DMS 273 treated with DMSO at 0.1 percent for 48 hours (cell line): ENCODE data around the gene HPSE2.

Source experiments
- DNase-seq: peaks from one replicate; lab custom pipeline; 2025; lab: John Stamatoyannopoulos, UW

The HPSE2 gene

DNA sequence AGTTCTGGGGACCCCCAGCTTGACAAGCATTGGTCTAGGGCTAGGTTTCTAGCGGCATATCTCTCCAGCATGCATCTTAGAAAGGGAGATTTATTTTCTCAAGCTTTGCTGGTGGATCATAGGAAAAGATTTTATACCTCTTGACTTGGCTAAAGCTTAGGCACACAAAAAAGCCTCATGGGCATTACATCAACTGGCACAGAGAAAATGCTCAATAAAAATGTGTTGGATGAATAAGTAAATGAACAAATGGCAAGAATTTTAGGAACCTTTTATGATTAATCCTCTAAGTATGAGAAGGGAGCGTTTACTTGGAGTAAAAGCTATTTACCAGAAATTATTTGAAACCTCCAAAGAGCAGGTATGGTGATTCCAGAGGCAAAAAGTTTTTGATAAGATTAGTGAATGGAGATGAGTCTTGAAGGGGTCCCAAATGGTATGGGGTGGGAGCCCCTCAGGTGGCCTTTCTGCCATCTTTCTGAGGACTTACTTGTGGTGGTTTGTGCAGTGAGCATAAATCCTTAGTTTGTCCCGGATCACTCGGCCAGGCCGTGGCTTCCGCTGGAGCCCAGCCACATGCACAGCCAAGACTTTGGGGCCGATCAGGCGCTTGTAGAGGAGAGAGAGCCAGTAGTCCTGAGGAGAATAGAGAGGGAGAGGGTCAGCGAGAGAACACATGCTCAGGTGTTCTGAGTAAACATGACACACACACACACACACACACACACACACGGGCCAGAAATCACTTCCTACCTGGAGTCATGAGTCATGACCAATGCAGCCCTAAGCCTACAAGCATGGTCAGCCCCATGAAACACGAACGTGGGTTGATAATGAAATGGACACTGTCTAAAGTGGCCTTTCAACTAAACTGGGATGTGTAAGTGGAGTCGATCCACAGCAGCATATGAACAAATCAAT lies 745.8 kb downstream of the HPSE2 start:
- no peak for DNase-seq

DNA sequence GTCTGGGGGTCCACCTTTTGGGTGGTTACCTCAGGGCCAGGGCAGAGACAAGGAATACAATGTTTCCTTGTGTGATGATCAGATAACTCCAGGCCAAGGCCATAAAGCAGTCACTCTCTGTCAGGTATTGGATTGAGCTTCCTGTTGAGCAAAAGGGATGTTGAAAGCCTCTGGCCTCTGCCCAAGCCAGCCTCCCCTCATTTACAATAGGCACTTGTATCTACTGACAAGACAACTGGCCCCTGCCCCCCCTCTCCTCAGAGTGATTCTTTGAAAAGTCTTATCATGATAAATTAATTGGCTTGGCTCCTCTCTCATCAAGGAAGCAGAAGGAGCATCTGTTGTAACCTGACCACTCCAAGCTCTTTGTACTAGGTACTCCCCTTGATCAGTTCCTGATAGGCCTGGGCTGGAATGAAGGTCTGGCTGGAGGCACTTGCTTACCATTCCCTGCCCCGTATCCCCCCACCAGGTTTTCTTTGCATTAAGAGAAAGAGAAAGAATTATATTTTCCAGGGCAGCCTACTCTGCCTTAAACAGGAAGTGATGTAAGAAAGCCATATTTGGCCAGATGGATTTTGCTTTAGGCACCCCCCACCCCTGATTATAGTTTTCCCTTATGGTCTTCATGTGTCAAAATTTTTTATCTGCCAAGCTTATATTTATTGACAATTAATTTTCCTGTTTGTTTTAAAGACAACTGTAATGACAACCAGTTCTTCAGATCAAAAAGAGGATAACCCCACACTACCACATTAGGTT lies 746.8 kb downstream of the HPSE2 start:
- no peak for DNase-seq

DNA sequence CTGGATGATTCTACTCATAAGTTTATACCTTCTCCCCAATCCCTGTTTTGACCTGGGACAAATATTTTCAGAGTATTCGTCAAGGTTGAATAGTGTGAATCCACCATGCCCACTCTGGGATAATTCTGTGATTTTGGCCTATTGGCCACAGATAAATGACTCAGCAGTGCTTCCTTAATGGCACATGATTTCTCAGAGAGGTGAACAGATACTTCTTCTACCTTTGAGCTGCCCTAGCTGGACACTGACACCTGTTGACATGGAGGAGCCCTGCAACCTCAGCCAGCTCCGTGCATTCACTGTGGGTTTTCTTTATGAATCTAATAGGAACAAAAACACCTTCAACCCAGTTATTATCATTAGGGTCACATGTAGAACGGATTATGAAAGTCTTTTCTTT lies 748.0 kb downstream of the HPSE2 start:
- DNase-seq = no peak

DNA sequence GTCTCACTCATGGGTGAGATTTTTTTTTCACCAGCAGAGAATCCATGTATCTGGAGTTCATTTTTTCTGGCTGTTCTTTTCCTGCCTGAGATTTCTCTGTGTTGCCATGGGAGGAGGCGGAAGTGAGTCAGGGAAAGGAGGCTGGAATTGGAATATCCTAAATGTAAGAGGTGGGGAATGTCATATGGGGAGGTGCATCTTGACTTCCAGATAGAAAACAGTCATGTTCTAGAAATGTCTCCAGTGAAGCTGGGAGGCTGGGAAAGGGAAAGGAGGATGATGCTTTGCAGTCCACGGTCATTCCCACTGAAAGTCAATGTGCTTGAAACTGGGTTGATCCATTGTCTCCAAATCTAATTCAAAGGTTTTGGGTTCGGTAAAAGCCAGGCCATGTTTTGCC lies 749.2 kb downstream of the HPSE2 start:
- DNase-seq = no peak

DNA sequence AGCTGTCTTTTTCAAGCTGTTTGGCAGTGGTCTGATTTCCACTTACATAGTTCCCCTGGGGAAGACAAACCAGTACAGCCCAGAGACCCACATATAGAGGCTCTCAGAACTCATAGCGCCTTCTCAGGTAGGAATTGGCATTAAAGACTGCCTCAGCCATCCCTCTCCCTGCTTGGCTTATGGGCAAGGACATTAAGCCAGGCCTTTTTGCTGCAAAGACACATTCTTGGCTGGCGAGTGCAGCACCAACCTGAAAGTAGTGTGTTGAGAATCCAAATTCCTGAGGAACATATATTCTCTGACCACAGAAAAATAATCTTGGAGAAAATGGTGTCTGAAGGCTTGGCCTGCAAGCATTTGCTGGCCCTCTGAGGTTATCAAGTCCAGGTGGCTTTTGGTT lies 749.7 kb downstream of the HPSE2 start:
- DNase-seq = no peak

DNA sequence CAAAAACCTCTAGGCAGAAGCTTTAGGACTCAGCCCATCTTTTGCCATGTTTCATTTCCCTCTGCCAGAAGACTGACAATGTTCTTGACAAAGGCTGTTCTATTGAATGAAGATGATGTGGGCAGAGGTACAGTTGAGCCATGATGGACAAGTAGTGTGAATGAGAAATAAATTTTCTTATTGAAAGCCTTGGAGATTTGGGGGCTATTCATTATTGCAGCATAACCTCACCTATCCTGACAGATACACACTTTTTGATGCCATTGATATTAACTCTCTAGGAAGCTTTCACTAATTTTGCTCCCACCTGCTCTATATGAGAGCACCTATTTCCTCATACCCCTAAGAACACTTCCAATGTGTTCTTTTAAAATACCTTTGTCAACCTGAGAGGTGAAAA lies 752.0 kb downstream of the HPSE2 start:
- no peak for DNase-seq

DNA sequence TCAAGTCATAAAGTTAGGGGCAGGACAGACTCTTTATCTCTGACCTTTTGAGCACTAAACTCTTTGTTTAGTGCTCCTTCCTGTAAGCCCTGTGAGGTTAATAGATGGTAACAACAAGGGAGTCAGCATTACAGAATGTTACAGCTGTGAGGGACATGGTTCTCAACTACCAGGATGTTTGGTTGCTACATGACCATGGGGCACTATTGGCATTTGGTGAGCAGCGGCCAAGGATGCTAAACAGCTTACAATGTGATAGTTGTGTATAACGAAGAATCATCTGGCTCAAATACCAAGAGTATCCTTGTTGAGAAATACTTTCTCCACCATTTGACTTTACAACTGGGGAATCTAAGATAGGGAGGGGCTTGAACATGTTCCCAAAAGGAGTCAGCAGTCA lies 753.6 kb downstream of the HPSE2 start:
- no peak for DNase-seq

DNA sequence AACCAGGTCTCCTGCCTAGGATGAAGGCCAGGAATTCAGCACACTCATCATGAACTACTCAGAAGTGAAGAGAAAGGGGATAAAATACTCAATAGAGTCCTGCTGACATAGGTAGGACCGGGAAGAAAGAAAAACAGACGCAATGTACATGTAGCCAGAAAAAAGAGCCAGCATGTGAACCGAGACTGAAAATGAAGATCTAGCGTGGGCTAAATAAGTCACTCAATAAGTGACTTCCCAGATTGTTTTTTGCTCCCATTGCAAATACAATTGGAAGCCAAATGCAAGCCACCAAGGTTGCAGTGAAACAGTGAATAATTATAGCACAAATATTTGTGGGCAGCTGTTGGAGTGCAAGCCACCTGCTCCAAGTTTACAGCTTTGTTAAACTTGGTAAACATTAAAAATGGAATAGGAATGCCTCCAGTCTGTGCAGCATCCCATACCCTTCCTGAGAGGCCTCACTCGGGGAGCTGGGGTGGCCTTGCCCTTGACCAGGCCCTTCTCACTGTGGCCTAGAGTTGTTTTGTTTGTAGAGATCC lies 754.2 kb downstream of the HPSE2 start:
- no peak for DNase-seq

DNA sequence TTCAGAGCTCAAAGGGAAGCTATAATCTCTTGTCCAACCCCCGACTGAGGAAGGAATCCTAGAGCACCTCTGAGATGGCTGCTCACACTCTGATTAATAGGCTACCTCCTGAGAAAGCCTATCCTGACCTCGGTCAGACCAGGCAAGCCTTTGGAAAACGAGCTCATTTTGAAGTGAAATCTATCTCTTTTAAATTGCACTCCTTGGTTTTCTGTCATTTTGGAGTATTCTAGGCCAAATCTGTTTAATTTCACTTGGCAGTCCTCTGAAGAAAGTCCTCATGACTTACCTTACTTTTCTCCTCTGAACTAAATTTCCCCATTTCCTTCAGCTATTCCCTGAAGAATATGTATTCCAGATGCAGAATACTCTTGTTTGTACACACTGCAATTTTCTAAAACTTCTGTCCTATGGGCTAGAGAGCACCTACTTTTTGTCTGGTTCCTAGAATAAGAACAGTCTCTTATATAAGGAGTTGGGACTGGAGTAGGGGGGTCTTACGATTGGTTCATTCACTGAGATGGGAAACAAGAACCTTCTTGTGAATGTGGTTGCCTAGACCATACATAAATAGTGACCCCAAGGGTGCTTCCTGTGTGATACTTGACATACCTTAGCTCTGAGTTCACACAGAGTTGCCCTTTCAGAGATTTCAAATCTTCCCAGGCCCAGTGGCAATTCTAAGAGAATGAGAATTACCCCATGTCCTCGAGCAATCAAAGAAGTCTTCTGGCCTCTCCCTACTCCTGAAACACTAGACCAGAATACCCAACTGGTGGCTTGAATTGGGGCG lies 757.0 kb downstream of the HPSE2 start:
- no peak for DNase-seq

DNA sequence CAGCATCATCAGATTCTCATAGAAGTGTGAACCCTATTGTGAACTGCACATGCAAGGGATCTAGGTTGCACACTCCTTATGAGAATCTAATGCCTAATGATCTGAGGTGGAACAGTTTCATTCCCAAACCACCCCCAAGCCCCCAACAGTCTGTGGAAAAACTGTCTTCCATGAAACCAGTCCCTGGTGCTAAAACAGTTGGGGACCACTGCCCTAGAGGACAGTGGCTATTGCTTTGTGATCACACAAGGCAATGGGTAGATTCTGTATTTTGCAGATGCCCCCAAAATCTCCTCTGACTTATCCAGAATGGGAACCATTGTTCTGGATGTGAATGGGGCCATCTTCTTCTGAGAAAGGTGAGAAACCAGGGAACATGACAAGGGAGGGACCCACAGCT lies 757.8 kb downstream of the HPSE2 start:
- DNase-seq = no peak

DNA sequence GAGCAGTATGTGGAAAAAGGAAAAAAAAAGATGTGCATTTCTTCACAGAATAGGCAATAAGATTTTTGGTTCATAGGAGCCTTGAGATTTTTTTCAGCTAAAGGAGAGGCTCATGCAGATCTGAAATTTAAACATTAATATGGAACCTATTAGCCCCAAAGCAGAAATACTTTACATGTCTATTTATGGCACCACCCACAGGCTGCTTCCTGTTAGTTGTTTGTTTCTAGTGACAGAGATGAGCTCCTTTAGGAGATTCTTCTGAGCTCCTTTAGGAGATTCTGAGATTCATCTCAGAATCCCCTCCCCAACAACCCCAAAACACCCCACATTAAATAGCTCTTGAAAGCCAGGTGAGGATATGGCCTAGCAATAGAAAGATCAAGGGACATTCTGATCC lies 761.0 kb downstream of the HPSE2 start:
- no peak for DNase-seq

DNA sequence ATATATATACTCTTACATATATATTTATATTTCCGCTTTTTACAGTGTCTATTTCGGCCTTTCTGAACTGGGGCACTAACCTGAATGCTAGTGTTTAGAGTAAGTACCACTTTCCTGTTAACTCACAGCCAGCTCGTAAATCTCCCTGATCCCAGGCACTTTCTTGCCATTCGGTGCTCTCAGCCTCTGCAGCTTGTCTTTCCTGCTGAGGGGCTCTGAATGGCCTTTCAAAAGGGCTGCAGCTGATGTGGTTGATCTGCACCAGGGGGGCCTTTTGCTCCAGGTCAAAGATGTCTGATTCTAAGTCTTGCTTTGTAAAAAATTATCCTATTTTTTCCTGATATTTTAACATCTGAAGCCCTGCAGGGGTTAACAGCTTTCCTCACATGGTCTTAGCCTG lies 763.5 kb downstream of the HPSE2 start:
- no peak for DNase-seq

DNA sequence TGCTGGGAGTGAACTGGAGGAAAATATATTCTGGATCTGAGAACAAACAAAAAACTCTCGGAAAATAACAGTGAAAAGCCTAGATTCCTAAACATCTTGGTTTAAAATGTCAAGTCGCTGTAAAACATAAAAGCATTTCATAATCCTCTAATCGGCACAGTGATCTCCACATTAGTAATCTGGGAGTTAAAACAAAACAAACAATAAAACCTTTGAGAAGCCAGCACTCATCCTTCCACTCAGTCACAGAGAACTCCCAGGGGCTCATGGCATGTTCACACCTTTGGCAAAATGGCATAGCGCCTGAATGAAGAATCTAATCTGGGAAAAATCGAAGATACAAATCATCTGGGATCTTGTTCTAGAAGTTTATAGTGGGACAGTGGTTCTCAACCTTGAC lies 764.8 kb downstream of the HPSE2 start:
- DNase-seq = no peak

DNA sequence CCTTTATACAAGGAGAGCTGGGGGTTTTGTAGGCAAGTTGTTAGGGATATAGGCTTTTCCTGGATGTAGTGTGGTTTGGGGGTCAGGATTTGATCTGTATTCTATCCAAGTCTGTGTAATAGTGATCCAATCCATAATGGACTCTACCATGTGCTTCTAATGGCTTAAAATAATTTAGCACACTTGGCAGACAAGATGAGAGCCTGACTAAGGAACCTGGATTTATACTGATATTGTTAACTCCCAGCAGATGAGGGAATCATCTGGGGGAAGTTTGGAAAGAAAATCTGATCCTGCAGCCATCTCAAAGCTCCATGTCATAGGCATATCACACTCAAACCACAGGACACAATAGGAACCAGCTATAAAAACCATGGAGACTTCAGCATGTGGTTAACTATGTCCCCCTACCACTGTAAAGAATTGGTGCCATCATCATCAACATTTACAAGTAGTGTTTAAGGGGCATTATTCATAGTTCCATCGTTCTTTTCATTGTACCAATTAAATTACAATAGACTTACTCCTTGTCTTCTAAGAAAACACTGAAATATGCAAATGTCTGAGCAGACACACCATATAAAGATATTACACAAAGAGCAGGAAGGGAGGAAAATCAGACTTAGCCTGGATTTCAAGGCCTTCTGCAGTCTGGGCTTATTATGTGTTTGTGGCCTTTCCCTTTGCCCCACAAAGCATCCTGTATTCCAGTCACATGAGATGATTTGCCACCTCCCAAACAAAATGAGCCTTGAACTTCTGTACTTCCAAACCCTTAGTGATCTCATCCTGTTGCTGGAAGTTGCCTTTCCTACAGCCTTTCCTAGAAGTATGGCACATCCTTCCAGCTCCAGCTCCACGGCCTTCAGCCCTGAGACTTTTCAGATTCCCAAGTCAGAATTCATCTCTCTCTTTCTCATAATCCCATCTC lies 766.4 kb downstream of the HPSE2 start:
- no peak for DNase-seq

DNA sequence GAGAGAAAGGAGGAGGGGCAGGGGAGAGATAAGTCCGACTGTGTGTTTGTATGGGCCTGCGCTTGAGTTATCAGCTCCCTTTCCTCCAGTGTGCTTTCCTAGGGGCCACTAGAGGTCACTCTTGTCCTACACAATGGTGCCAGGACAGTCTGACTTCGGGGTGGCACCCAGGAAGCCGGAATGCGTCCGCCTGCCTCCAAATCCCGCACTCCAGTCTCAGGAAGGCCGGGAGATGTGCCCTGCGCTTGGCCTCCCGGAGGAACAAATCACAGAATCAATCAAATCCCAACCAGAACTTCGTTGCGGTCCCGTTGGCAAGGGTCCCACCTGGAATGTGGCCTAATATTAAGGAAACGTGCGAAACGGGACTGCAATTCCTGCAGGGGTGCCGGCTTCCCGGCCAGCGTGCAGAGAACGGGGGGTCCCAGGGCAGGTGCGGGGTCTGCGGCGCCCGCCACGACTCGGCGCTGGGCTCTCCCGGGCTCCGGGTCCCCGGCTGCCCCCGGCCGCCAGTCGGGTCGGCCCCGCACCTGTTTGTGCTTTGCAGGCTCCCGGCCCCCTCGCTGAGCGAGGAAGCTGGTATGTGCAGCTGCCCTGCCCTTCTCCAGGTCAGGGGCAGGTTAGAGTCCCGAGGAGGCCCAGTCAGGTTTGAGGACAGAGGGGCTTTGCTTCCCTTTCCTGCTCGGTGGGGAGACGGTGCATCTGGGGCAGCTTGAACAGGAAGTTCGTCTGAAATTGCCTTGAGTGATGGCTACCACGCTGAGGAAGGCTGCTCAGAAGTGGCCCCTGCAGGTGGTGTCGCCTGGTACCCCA lies 767.9 kb downstream of the HPSE2 start:
- DNase-seq = no peak

DNA sequence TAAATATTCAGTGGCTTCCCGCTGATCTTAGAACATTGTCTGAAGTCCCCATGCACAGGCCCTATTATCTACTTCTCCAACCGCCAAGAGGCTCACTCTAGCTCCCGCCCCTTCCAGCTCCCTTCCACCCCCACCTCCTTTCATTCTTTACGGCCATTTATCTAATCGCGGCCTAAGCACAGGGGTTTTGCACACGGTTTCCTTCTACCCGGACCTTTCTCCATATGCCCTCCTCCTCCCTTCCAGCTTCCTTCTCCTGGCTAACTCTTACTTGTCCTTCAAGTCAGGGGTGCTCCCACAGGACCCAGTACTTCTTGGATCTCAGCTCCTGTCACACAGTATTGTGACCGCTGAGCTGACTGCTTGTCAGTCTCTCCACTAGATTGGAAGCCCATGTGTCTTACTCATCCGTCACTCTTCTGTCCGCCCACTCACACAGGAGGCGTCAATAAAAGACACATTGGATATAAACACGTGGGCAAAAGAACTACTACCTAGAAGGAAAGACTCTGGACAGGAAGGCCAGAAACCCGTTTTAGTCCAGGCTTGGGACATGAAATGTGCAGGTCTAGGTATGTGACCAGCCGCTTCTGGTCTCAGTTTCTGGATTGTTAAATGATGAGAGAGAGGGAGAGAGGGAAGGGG lies 768.7 kb downstream of the HPSE2 start:
- no peak for DNase-seq

DNA sequence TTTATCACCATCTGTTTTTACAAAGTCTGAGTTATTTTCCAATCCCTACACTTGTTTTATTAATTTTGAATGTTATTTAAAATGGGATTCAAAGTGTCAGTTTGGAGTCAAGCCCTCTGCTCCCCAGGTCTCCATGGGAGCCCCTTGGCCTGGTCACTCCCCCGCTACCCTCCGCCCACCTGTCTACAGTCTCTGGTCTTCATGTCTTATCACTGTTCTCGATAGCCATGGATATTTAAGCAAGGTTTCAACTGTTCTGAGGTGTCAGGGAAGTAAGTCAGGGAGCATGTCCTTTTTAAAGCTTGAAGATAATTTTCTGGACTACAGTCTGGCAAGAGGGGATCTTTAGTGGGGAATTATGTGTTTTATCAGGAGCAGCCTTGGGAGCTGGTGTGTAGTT lies 769.8 kb downstream of the HPSE2 start:
- no peak for DNase-seq

DNA sequence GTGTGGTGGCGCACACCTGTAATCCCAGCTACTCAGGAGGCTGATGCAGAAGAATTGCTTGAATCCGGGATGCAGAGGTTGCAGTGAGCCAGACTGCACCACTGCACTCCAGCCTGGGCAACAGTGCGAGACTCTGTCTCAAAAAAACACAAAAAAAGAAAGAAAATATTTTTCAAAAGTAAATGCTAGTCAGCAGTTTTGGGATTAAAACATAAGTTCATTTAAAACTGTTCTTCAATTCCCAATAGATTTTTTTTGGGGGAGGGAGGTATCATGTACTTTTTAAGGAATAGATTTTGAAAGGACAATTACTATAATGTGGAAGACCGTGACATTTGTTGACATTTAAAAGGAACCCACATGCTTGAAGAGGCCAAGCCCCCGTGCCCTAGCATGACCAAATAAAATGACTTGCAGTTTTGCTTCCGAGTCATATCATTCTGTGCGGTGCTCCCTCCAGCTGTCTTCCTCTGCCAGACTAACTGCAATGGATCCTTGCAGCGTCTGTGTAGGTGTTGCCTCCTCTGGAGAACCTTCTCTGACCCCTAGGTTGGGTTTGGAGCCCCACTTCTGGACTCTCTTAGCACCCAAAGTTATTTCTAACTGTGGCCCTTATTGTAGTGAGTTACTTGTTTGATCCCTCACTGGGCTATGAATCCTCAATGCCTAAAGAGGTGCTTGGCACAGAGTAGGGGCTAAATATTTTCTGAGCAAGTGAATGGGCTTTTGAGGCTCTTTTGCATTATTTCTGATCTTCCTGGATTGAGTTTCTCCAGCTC lies 771.5 kb downstream of the HPSE2 start:
- DNase-seq = no peak

DNA sequence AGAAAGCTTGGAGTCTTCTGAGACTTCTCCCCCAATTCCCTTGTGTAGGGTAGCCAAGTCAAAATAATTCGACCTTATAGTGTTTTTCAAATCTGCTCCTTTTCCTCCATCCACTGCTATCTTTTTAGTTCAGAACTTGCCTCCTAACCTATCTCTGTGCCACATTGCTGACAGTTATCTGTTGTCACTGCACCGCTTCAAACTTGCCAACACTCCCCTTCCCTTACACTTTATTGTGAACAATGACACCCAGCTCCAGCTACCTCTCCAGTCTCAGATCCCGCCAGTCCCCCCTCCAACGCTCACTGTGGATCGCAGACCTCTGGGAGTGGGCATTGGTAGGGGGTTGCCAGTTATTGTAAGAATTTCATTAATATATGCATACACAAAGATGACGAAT lies 772.6 kb downstream of the HPSE2 start:
- DNase-seq = no peak
